Measurements from ENCODE around the gene ELAVL2.

Gene ELAVL2

GRCh38 chr9:23672151-23672550, 153.9 kb downstream of the ELAVL2 start:
- no peak for DNase-seq (ENCODE audit: low read depth in 1 of 2, low spot score in 1 of 2)
- Histone ChIP-seq H3K27me3 (ENCODE audit: insufficient read depth, poor library complexity, severe bottlenecking) (no peaks in the 10 kb centered on the region), H3K27ac (replicated peaks) (no peak overlapping the region), H3K4me3 (replicated peaks; ENCODE audit: insufficient read depth, low read length) (no peak overlapping the region)
- TF ChIP-seq GABPA (IDR thresholded peaks at IDR 0.05; ENCODE audit: low read depth) (no peak), POLR2AphosphoS5 (IDR thresholded peaks at IDR 0.05; ENCODE audit: low read depth) (no peak), CTCF (IDR thresholded peaks at IDR 0.05; ENCODE audit: insufficient read depth, low read length) (no peak), SPI1 (IDR thresholded peaks at IDR 0.05; ENCODE audit: borderline replicate concordance, low read depth) (no peak), REST (IDR thresholded peaks at IDR 0.05; ENCODE audit: insufficient replicate concordance, low read depth) (no peak)

GRCh38 chr9:23669776-23670175, 156.3 kb downstream of the ELAVL2 start:
- no peak overlapping the region for H3K4me3 ChIP-seq (replicated peaks; ENCODE audit: insufficient read depth, low read length)
- no peak overlapping the region for H3K27ac ChIP-seq (replicated peaks)
- no peak for DNase-seq (ENCODE audit: low read depth in 1 of 2, low spot score in 1 of 2)
- TF ChIP-seq REST (IDR thresholded peaks at IDR 0.05; ENCODE audit: insufficient replicate concordance, low read depth) (no peak), POLR2AphosphoS5 (IDR thresholded peaks at IDR 0.05; ENCODE audit: low read depth) (no peak), GABPA (IDR thresholded peaks at IDR 0.05; ENCODE audit: low read depth) (no peak), SPI1 (IDR thresholded peaks at IDR 0.05; ENCODE audit: borderline replicate concordance, low read depth) (no peak), CTCF (IDR thresholded peaks at IDR 0.05; ENCODE audit: insufficient read depth, low read length) (no peak)
- H3K27me3 ChIP-seq (ENCODE audit: insufficient read depth, poor library complexity, severe bottlenecking) = no peaks in the 10 kb centered on the region

GRCh38 chr9:23665635-23666034, 160.4 kb downstream of the ELAVL2 start:
- no peak for TF ChIP-seq GABPA (IDR thresholded peaks at IDR 0.05; ENCODE audit: low read depth)
- no peak for TF ChIP-seq SPI1 (IDR thresholded peaks at IDR 0.05; ENCODE audit: borderline replicate concordance, low read depth)
- TF ChIP-seq POLR2AphosphoS5 (IDR thresholded peaks at IDR 0.05; ENCODE audit: low read depth) = no peak
- TF ChIP-seq REST (IDR thresholded peaks at IDR 0.05; ENCODE audit: insufficient replicate concordance, low read depth) = no peak
- no peak for TF ChIP-seq CTCF (IDR thresholded peaks at IDR 0.05; ENCODE audit: insufficient read depth, low read length)
- DNase-seq (ENCODE audit: low read depth in 1 of 2, low spot score in 1 of 2) = no peak
- H3K27ac ChIP-seq (replicated peaks) = no peak overlapping the region
- H3K4me3 ChIP-seq (replicated peaks; ENCODE audit: insufficient read depth, low read length) = no peak overlapping the region
- H3K27me3 ChIP-seq (ENCODE audit: insufficient read depth, poor library complexity, severe bottlenecking) = no peaks in the 10 kb centered on the region

All from HL-60 (cell line).